K562 (cell line): ENCODE results near the gene SLC6A8. TPM values are rescaled to one million over a fixed set of nuclear protein-coding genes. Genes with fewer than 3 reads are reported as not detected.

Experiments
- CCNT2 ChIP-seq: IDR thresholded peaks from 2 replicates; pipeline ENCODE4 v1.6.1; 2011; ENCODE audit warnings: borderline replicate concordance, low read depth, mild to moderate bottlenecking, moderate library complexity, mixed read lengths, low read length; ENCODE audit not compliant: insufficient read length; ENCODE audit errors: extremely low read depth
- CTCFL ChIP-seq: IDR thresholded peaks from 2 replicates; pipeline ENCODE4 v1.6.1; 2011; ENCODE audit warnings: borderline replicate concordance, low read depth, mild to moderate bottlenecking, moderate library complexity, low read length; ENCODE audit not compliant: insufficient read depth, poor library complexity, severe bottlenecking
- ELF2 ChIP-seq: fragments of 250-450 bp; sonication (Bioruptor Pico); IDR thresholded peaks from 2 replicates; pipeline ENCODE4 v1.5.0; 2021; ENCODE audit warnings: mild to moderate bottlenecking
- HNRNPH1 ChIP-seq: fragments of 200-400 bp; formaldehyde crosslinking; optimal IDR thresholded peaks from 2 replicates; pipeline ENCODE3; 2017; ENCODE audit warnings: low read depth, mild to moderate bottlenecking, low read length, moderate library complexity
- ID3 ChIP-seq, 2 experiments: fragments of 250-450 bp in 1 of 2; fragments of 450-650 bp in 1 of 2; sonication (Bioruptor Pico) in 1 of 2; IDR thresholded peaks; 2 replicates each; pipeline versions ENCODE4 v1.6.1 to v1.8.0; 2016 to 2021; ENCODE audit warnings: mild to moderate bottlenecking in 2 of 2, moderate library complexity in 2 of 2, missing compliant biosample characterization in 1 of 2, missing genetic modification characterization in 1 of 2
- LEF1 ChIP-seq: fragments of 450-650 bp; IDR thresholded peaks from 2 replicates; pipeline ENCODE4 v1.6.1; 2016; ENCODE audit warnings: mild to moderate bottlenecking
- RAD51 ChIP-seq: fragments of 450-650 bp; IDR thresholded peaks from 2 replicates; pipeline ENCODE4 v1.7.1; 2016; ENCODE audit warnings: low read depth, mild to moderate bottlenecking, borderline replicate concordance
- SAP30 ChIP-seq: fragments of 200-600 bp; sonication (generic); IDR thresholded peaks from 2 replicates; pipeline ENCODE4 v1.6.1; 2012; ENCODE audit warnings: borderline replicate concordance, low read depth, mild to moderate bottlenecking, moderate library complexity, low read length, control low read depth, inconsistent platforms; ENCODE audit not compliant: insufficient read depth, poor library complexity, severe bottlenecking
- SUPT5H ChIP-seq: fragments of 450-650 bp; IDR thresholded peaks from 2 replicates; pipeline ENCODE4 v1.6.1; 2016
- ZFP91 ChIP-seq: sonication (generic); formaldehyde crosslinking; IDR thresholded peaks from 2 replicates; pipeline ENCODE4 v1.8.0; 2022; ENCODE audit warnings: mild to moderate bottlenecking, missing genetic modification reagents
- ZNF263 ChIP-seq: sonication (generic); formaldehyde crosslinking; IDR thresholded peaks from 2 replicates; pipeline ENCODE4 v1.8.0; 2022; ENCODE audit warnings: mild to moderate bottlenecking, missing genetic modification reagents, borderline replicate concordance
- polyA plus RNA-seq, 8 experiments: library from polyadenylated mRNA; depleted of rRNA in 4 of 8; stranded (reverse) in 5 of 8; unstranded in 3 of 8; fragments of >200 nt; fragmentation: Nextera tagmentation in 2 of 8; fragmentation: Illumina TruSeq in 1 of 8; extraction: Ambion mirVana in 2 of 8; extraction: Trizol in 1 of 8; gene quantifications; 2 replicates each; pipeline versions ENCODE4 v1.2.1 to v1.2.3, GENCODE V29; 2011 to 2014; ENCODE audit warnings: inconsistent platforms in 1 of 8, missing spikeins in 1 of 8
- total RNA-seq, 7 experiments: library from RNA; depleted of rRNA in 6 of 7; stranded (reverse); fragments of >200 nt in 6 of 7; fragmentation: Illumina TruSeq in 2 of 7; extraction: Trizol in 2 of 7; gene quantifications; 2 replicates each; pipeline versions ENCODE4 v1.2.1 to v1.2.3, GENCODE V29; 2011 to 2021; ENCODE audit warnings: low replicate concordance in 1 of 7

The SLC6A8 gene
- total and polyA plus RNA-seq, 9 of the 15 experiments (the other 6 are each of a cell fraction or from before 2014, with no cell fraction given), result 0.68 to 144 (median 34.3) TPM

- TF ChIP-seq ID3 (CRISPR knock-in tag; IDR thresholded peaks at IDR 0.05) (no peak), ID3 (tag; IDR thresholded peaks at IDR 0.05) (no peak), CCNT2 (peak; percentile 16), ZFP91 (CRISPR knock-in tag) (no peak), CTCFL (peak; percentile 69), LEF1 (no peak), SUPT5H (peak; percentile 7; the same call in 1 of the 2 replicates), ELF2 (CRISPR knock-in tag) (no peak), HNRNPH1 (no peak), SAP30 (peak; percentile 50), ZNF263 (0 out of 2 replicates have a peak, but pooled peaks have one; percentile 40), RAD51 (no peak)
Observed at GRCh38 chrX:153723351-153724251, 35.9 kb downstream of the SLC6A8 start (continued).
